ENCODE results near the gene PPP1R12A. TPM values are rescaled to one million over a fixed set of nuclear protein-coding genes. Genes with fewer than 3 reads are reported as not detected.
"Not testable (repeated sequence)": the region's sequence is repeated elsewhere in the genome, so short reads cannot be mapped to it uniquely, and the experiment has no call there.

PPP1R12A gene
- total RNA-seq = 100 to 1,000 TPM in 3 of 8 experiments, 10 to 100 TPM in 5; 49.0 to 164 (median 68.2) TPM

DNA sequence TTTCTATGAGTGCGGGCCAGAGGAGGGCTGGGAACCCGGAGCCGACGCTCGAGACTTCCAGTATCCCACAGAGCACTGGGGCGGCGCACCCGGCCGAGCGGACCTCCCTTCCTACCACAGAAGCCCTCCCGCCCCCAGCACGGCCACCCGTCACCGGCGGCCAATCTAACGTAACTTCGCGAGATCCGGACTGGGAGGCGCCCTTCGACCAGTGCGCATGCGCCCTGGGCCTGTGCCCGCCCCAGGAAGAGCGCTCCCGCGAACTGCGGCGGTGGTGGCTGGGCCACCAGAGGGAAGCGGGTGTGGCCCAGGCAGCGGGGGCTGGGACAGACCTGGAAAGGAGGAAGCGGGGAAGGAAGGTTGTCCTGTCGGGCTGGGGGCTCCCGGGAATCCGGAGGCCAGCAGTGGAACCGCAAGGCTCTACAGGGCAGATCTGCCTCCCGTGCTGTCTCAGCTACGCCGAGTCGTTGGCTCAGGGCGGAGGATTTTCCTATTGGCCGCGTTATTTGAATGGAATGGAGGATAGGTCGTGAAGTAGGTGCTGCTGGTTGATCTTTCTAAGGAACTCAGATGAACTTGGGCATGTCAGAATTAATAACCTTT, at the start of gene PPP1R12A:
Gene PPP1R12A, minus strand, starts transcription at position 77 of the 603 bp plus-strand sequence. CDS start 166 bp downstream, outside the sequence.
- peak; percentile 89 to 95 (median 94) for ATAC-seq (replicated peaks in 6 of 8)
- H3K4me3 ChIP-seq = peak within 1 kb of the TSS; percentile 69 to 80 (median 72)
- in situ Hi-C loops (cut with MboI; ENCODE audit: low pct_unique_long_range_greater_than_20kb in 2 of 9, low sequenced_read_pairs in 9 of 9, unreplicated experiment in 9 of 9) = loop anchor here in 2 of 9 experiments (10.0 to 25.0 kb wide), 2 partner anchors 250 to 252 kb away; no protein-coding TSS in a partner anchor
- H3K27ac ChIP-seq = peak within 1 kb of the TSS; percentile 93 to 95
- whole genome bisulfite sequencing, 10 experiments = 0 to 5% (median 0%) methylated on average over 2 to 20 of the region's 44 CpGs; no CpG with 5 or more reads in 5 of the 10 experiments
- H3K4me1 ChIP-seq (replicated peaks in 1 of 2) = peaks cover 0 to 23% of the 10 kb centered on the region in 2 donors

DNA sequence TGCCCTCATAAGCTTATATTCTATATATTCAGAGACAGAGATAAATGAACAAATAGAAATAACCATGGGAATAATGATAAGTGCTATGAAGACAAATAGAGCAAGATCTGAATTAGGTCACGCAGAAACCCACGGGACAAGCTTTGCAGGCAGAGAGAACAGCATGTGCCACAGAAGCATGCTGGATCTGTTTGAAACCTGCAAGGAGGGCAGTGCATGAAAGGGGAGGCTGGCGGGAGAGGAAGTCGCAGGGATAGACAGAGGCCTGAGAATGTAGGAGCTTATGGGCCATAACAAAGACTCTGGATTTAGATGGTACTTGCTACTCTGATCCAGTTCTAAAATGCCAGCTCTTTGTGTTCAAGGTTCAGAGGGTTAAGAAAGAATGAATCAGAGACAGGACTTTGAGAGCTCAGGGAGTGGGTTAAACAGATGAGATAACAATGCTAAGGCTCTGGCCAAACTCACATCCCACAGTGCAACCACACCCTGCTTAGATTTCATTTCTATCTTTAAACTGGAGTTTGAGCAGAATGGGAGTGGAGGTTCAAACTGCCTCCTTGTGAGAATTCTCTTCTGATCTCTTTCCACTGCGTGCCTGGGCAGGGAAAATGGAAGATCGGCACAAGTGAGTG, 49.2 kb upstream of the PPP1R12A start:
- H3K27ac ChIP-seq = no peak overlapping the region
- in situ Hi-C loops (cut with MboI; ENCODE audit: low pct_unique_long_range_greater_than_20kb in 2 of 9, low sequenced_read_pairs in 9 of 9, unreplicated experiment in 9 of 9) = no loop called here
- no peaks in the 10 kb centered on the region for H3K4me1 ChIP-seq (replicated peaks in 1 of 2)
- no peak overlapping the region for H3K4me3 ChIP-seq
- WGBS, 10 experiments = 8 to 96% (median 80%) methylated on average over 2 to 5 of the region's 6 CpGs
- ATAC-seq (replicated peaks in 6 of 8) = peak in 2 of 8 experiments; percentile 90 to 92

DNA sequence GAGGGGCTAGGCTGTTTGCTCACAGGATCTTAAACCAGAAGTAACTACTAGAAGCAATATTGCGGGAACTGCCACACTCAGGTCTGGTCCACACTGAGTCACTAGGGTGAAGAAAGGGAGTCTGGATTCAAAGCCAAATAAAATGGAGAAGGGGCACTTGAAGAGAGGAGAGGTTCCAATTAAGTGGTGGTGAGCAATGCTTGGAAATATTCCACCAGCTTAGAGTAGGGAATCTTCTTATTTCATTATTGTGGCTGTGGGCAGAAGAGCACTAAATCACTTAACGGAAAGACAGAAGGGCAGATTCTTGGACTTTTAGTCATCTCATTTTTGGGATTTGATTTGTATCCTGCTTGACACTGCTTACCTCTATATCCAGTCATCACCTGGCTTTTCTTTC, 48.6 kb upstream of the PPP1R12A start:
- Histone ChIP-seq H3K27ac (no peak overlapping the region), H3K4me1 (replicated peaks in 1 of 2) (no peaks in the 10 kb centered on the region), H3K4me3 (no peak overlapping the region)
- in situ Hi-C loops (cut with MboI; ENCODE audit: low pct_unique_long_range_greater_than_20kb in 2 of 9, low sequenced_read_pairs in 9 of 9, unreplicated experiment in 9 of 9) = no loop called here
- 0 to 100% (median 82%) methylated on average over 1 to 2 of the region's 2 CpGs; no CpG with 5 or more reads in 2 of the 10 experiments for WGBS, 10 experiments
- peak in 1 of 8 experiments; percentile 9 for ATAC-seq (replicated peaks in 6 of 8)

DNA sequence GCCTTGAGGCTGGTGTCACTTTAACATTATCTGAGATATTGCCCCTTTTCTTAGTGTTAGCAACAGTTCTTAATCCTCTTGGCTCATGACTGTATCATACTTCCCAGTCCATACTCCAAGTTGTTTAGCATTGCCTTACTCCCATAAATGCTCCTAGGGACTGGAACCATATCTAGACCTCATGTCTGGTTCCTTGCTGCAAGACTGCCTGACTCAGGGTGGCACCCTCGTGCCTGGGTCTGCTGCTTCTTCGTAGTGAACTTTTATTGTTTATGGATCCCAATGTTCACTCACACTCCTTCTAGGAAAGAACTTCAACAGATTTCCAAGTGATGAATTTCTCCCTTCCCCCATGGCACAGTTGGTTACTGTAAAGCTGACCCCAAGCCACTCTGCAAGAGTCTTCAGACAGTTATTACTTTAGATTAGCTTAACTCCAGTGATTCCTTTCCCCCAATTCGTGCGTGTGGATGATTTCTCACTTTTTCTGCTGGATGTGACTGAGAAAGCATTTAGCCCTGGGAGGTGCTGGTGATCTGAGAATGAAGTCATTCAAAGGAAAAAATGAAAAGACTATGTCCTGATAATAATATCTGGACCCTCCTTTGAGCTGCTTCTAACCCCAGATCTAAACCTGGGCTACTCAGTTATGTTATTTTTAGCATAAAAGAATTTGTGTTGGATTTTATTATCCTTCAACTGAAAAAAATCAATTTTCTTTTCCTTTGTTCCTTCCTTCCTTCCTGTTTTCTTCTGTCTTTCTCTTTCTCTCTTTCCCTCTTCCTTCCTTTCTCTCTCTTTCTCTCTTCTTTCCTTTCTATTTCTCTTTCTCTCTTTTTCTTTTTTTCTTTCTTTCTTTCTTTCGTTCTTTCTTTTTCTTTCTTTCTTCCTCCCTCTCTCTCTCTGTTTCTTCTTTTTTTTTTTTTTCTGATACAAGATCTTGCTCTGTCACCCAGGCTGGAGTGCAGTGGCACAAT, 47.5 kb upstream of the PPP1R12A start:
- ATAC-seq (replicated peaks in 6 of 8) = no peak
- WGBS, 10 experiments = 21 to 94% (median 60%) methylated on average over 1 to 5 of the region's 5 CpGs
- in situ Hi-C loops (cut with MboI; ENCODE audit: low pct_unique_long_range_greater_than_20kb in 2 of 9, low sequenced_read_pairs in 9 of 9, unreplicated experiment in 9 of 9) = no loop called here
- Histone ChIP-seq H3K4me1 (replicated peaks in 1 of 2) (no peaks in the 10 kb centered on the region), H3K27ac (no peak overlapping the region), H3K4me3 (no peak overlapping the region)

DNA sequence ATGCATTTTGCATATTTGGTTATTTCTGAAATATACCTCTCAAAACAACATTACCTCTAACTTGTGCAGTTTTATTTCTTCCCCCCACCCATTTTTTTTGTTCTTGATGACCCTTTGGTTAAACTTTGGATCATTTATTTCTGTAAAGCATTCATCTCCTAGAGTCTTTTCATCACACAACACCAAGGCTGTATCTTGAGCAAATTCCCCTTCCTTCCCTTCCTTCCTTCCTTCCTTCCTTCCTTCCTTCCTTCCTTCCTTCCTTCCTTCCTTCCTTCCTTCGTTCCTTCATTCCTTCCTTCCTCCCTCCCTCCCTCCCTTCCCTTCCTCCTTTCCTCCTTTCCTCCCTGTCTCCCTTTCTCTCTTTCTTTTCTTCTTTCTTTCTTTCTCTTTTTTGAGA, 43.8 kb upstream of the PPP1R12A start:
- ATAC-seq (replicated peaks in 6 of 8) = no peak
- in situ Hi-C loops (cut with MboI; ENCODE audit: low pct_unique_long_range_greater_than_20kb in 2 of 9, low sequenced_read_pairs in 9 of 9, unreplicated experiment in 9 of 9) = no loop called here
- Histone ChIP-seq H3K27ac (no peak overlapping the region), H3K4me3 (no peak overlapping the region), H3K4me1 (replicated peaks in 1 of 2) (peaks cover 0 to 4% of the 10 kb centered on the region in 2 donors)
- WGBS, 10 experiments = no CpG with 5 or more reads among the region's 1 CpG

- ATAC-seq (replicated peaks in 6 of 8) = peak in 5 of 8 experiments; percentile 42 to 85 (median 58)
- H3K4me3 ChIP-seq; H3K27ac ChIP-seq; in situ Hi-C loops (cut with MboI; ENCODE audit: low pct_unique_long_range_greater_than_20kb in 2 of 9, low sequenced_read_pairs in 9 of 9, unreplicated experiment in 9 of 9); H3K4me1 ChIP-seq (replicated peaks in 1 of 2): not testable (repeated sequence)
- 60 to 100% (median 100%) methylated on average over 1 of the region's 3 CpGs; no CpG with 5 or more reads in 5 of the 10 experiments for WGBS, 10 experiments
Measured at GRCh38 chr12:79977856-79978460, 43.1 kb upstream of the PPP1R12A start.

GRCh38 chr12:79975143-79975542, 40.2 kb upstream of the PPP1R12A start:
- peaks cover 0 to 4% of the 10 kb centered on the region in 2 donors for H3K4me1 ChIP-seq (replicated peaks in 1 of 2)
- in situ Hi-C loops (cut with MboI; ENCODE audit: low pct_unique_long_range_greater_than_20kb in 2 of 9, low sequenced_read_pairs in 9 of 9, unreplicated experiment in 9 of 9) = no loop called here
- WGBS, 10 experiments = 86 to 100% (median 93%) methylated on average over 3 to 5 of the region's 5 CpGs
- ATAC-seq (replicated peaks in 6 of 8) = no peak
- H3K27ac ChIP-seq = no peak overlapping the region
- H3K4me3 ChIP-seq = no peak overlapping the region

DNA sequence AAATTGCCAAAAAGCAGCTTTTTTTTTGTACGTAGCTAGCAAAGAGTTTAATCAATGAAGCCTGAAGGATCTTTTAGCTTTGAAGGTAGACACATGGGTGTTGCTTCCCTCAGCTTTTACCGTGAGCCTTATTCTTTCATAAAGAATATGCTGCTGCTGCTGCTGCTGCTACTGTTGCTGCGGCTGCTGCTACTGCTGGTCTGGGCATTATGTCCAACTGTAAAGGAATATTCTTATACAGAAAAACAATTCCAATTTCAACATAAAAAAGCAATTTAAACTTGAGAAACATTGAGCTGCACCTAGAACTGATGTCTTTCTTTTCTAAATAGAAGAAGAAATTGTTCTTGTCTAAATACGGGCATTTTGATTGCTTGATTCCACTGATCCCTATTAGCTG, 38.9 kb upstream of the PPP1R12A start:
- in situ Hi-C loops (cut with MboI; ENCODE audit: low pct_unique_long_range_greater_than_20kb in 2 of 9, low sequenced_read_pairs in 9 of 9, unreplicated experiment in 9 of 9) = no loop called here
- WGBS, 10 experiments = 32 to 100% (median 70%) methylated on average over 1 to 4 of the region's 4 CpGs; no CpG with 5 or more reads in 2 of the 10 experiments
- ATAC-seq (replicated peaks in 6 of 8) = peak in 2 of 8 experiments; percentile 43 to 55
- Histone ChIP-seq H3K4me1 (replicated peaks in 1 of 2) (peaks cover 0 to 4% of the 10 kb centered on the region in 2 donors), H3K27ac (no peak overlapping the region), H3K4me3 (no peak overlapping the region)

GRCh38 chr12:79964100-79964627, 29.3 kb upstream of the PPP1R12A start:
- Histone ChIP-seq H3K4me3 (no peak overlapping the region), H3K27ac (no peak overlapping the region), H3K4me1 (replicated peaks in 1 of 2) (peaks cover 4 to 5% of the 10 kb centered on the region in 2 donors)
- 0 to 80% (median 54%) methylated on average over 1 to 3 of the region's 3 CpGs for WGBS, 10 experiments
- in situ Hi-C loops (cut with MboI; ENCODE audit: low pct_unique_long_range_greater_than_20kb in 2 of 9, low sequenced_read_pairs in 9 of 9, unreplicated experiment in 9 of 9) = no loop called here
- peak in 2 of 8 experiments; percentile 31 to 61 for ATAC-seq (replicated peaks in 6 of 8)

- WGBS, 10 experiments = 75 to 100% (median 92%) methylated on average over 1 of the region's 1 CpG; no CpG with 5 or more reads in 3 of the 10 experiments
- no peak for ATAC-seq (replicated peaks in 6 of 8)
- in situ Hi-C loops (cut with MboI; ENCODE audit: low pct_unique_long_range_greater_than_20kb in 2 of 9, low sequenced_read_pairs in 9 of 9, unreplicated experiment in 9 of 9) = no loop called here
Measured at GRCh38 chr12:79961411-79961810, 26.5 kb upstream of the PPP1R12A start.

DNA sequence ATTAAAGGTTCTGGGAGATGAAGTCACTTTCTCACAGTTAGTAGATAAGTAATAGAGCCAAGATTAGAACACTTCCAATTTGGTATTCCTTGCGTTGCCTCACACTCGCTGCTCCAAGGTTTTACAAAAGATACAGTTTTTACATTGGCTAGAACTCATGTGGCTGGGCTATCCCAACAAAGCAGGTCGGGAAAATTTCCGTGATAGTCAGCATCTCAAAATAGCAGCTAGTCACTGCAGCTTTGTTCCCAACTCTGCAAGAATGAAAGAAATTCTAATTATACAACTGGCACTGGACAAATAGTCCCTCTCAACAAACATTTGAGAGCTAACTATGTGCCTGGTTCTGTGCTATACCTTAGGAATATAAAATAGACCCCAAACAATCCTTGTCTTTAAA, 24.6 kb upstream of the PPP1R12A start:
- in situ Hi-C loops (cut with MboI; ENCODE audit: low pct_unique_long_range_greater_than_20kb in 2 of 9, low sequenced_read_pairs in 9 of 9, unreplicated experiment in 9 of 9) = no loop called here
- ATAC-seq (replicated peaks in 6 of 8) = no peak
- WGBS, 10 experiments = 30 to 100% (median 89%) methylated on average over 2 to 4 of the region's 4 CpGs
- Histone ChIP-seq H3K4me1 (replicated peaks in 1 of 2) (peaks cover 4 to 5% of the 10 kb centered on the region in 2 donors), H3K27ac (no peak overlapping the region), H3K4me3 (no peak overlapping the region)

More at GRCh38 chr12:79961411-79961810, 26.5 kb upstream of the PPP1R12A start:
- H3K4me3 ChIP-seq = no peak overlapping the region
- H3K27ac ChIP-seq = no peak overlapping the region
- peaks cover 4 to 5% of the 10 kb centered on the region in 2 donors for H3K4me1 ChIP-seq (replicated peaks in 1 of 2)

GRCh38 chr12:79956896-79957295, 22.0 kb upstream of the PPP1R12A start:
- ATAC-seq (replicated peaks in 6 of 8) = no peak
- no peak overlapping the region for H3K27ac ChIP-seq
- no peaks in the 10 kb centered on the region for H3K4me1 ChIP-seq (replicated peaks in 1 of 2)
- no peak overlapping the region for H3K4me3 ChIP-seq
- in situ Hi-C loops (cut with MboI; ENCODE audit: low pct_unique_long_range_greater_than_20kb in 2 of 9, low sequenced_read_pairs in 9 of 9, unreplicated experiment in 9 of 9) = no loop called here
- 58 to 100% (median 82%) methylated on average over 1 to 4 of the region's 4 CpGs; no CpG with 5 or more reads in 2 of the 10 experiments for WGBS, 10 experiments
